Measurements from ENCODE around the gene GPATCH8. TPM values are rescaled to one million over a fixed set of nuclear protein-coding genes. Genes with fewer than 3 reads are reported as not detected.

The GPATCH8 gene
- total RNA-seq, 1 donor from 2014 or later, result 40.7 TPM

GRCh38 chr17:44530896-44531418, 27.8 kb upstream of the GPATCH8 start:
- no peaks in the 10 kb centered on the region for H3K36me3 ChIP-seq
- TF ChIP-seq CTCF (IDR thresholded peaks at IDR 0.05), result no peak
- intact Hi-C loops (cut with DNase I), result loop anchor here (5.0 kb wide), 1 partner anchor 111 kb away; no protein-coding TSS in a partner anchor
- H3K9me3 ChIP-seq, result no peaks in the 10 kb centered on the region
- peaks cover 9% of the 10 kb centered on the region for H3K4me1 ChIP-seq
- H3K27ac ChIP-seq, result no peak overlapping the region
- DNase-seq, result no peak
- no peak for ATAC-seq
- peaks cover 12% of the 10 kb centered on the region for H3K27me3 ChIP-seq
- H3K4me3 ChIP-seq, result no peak overlapping the region

GRCh38 chr17:44529864-44530263, 26.7 kb upstream of the GPATCH8 start:
- peaks cover 12% of the 10 kb centered on the region for H3K27me3 ChIP-seq
- H3K27ac ChIP-seq, result no peak overlapping the region
- H3K36me3 ChIP-seq, result no peaks in the 10 kb centered on the region
- H3K4me3 ChIP-seq, result no peak overlapping the region
- no peaks in the 10 kb centered on the region for H3K9me3 ChIP-seq
- intact Hi-C loops (cut with DNase I), result loop anchor here (5.0 kb wide), 1 partner anchor 112 kb away; no protein-coding TSS in a partner anchor
- ATAC-seq, result no peak
- no peak for DNase-seq
- no peak for TF ChIP-seq CTCF (IDR thresholded peaks at IDR 0.05)
- peaks cover 9% of the 10 kb centered on the region for H3K4me1 ChIP-seq

- Histone ChIP-seq H3K27me3 (peaks cover 12% of the 10 kb centered on the region), H3K4me3 (no peak overlapping the region), H3K36me3 (no peaks in the 10 kb centered on the region), H3K9me3 (no peaks in the 10 kb centered on the region), H3K4me1 (no peaks in the 10 kb centered on the region), H3K27ac (no peak overlapping the region)
- DNase-seq (no peak), ATAC-seq (no peak)
- intact Hi-C loops (cut with DNase I), result no loop called here
- no peak for TF ChIP-seq CTCF (IDR thresholded peaks at IDR 0.05)
These were observed 24.7 kb upstream of the GPATCH8 start for GRCh38 chr17:44527954-44528353.

GRCh38 chr17:44527102-44527501, 23.9 kb upstream of the GPATCH8 start:
- no peaks in the 10 kb centered on the region for H3K36me3 ChIP-seq
- intact Hi-C loops (cut with DNase I), result no loop called here
- H3K4me1 ChIP-seq, result no peaks in the 10 kb centered on the region
- ATAC-seq (no peak), DNase-seq (no peak)
- H3K27ac ChIP-seq, result no peak overlapping the region
- H3K4me3 ChIP-seq, result no peak overlapping the region
- H3K27me3 ChIP-seq, result peaks cover 12% of the 10 kb centered on the region
- H3K9me3 ChIP-seq, result no peaks in the 10 kb centered on the region
- no peak for TF ChIP-seq CTCF (IDR thresholded peaks at IDR 0.05)

GRCh38 chr17:44523672-44523972, 20.4 kb upstream of the GPATCH8 start:
- ATAC-seq (no peak), DNase-seq (no peak)
- H3K36me3 ChIP-seq, result no peaks in the 10 kb centered on the region
- intact Hi-C loops (cut with DNase I), result no loop called here
- no peaks in the 10 kb centered on the region for H3K4me1 ChIP-seq
- no peak overlapping the region for H3K27ac ChIP-seq
- no peak for TF ChIP-seq CTCF (IDR thresholded peaks at IDR 0.05)
- H3K27me3 ChIP-seq, result peaks cover 15% of the 10 kb centered on the region
- H3K4me3 ChIP-seq, result no peak overlapping the region
- H3K9me3 ChIP-seq, result no peaks in the 10 kb centered on the region

All from upper lobe of right lung (tissue), 1 donor.